Hematopoietic multipotent progenitor cell treated with erythropoietin and hydrocortisone succinate and interleukin-3 and kit ligand, for 17 days (in vitro differentiated cells): ENCODE data around the gene COX14.
"Not testable (repeated sequence)": the region's sequence is repeated elsewhere in the genome, so short reads cannot be mapped to it uniquely, and the experiment has no call there.

ENCODE experiments used
- DNase-seq: peaks from one replicate; pipeline ENCODE4 v3.0.0-alpha.2; 2015; ENCODE audit warnings: low spot score

COX14 gene

GRCh38 chr12:50154947-50155346 lies 42.9 kb downstream of the COX14 start:
- DNase-seq = not testable (repeated sequence)

DNA sequence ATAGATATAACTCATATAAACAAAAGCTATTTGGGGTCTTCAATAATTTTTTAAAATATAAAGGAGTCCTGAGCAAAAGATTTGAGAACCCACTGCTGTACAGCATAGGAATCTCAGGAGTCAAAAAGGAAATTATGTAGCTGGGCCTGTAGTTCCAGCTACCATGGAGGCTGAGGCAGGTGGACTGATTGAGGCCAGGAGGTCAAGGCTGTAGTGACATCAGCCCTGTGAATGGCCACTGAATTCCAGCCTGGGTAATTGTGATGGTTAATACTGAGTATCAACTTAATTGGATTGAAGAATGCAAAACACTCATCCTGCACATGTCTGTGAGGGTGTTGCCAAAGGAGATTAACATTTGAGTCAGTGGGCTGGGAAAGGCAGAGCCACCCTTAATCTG lies 44.6 kb downstream of the COX14 start:
- no peak for DNase-seq

DNA sequence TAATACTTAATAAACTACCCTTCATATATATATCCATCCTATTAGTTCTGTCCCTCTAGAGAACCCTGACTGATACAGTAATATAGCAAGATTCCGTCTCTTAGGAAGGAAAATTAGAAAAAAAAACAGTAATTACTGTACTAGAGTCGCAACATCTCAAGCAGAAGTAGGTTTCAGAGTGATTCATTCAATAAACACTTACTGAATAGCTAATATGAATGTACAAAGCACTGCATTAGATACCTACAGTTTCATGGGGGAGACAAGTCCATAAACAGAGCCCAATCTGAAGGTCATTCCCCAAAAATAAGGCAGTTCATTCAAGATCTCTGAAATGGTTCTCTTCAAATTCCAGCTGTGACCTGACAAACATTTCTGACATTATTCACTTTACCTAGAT lies 45.2 kb downstream of the COX14 start:
- no peak for DNase-seq

GRCh38 chr12:50160643-50161042 lies 48.6 kb downstream of the COX14 start:
- no peak for DNase-seq

DNA sequence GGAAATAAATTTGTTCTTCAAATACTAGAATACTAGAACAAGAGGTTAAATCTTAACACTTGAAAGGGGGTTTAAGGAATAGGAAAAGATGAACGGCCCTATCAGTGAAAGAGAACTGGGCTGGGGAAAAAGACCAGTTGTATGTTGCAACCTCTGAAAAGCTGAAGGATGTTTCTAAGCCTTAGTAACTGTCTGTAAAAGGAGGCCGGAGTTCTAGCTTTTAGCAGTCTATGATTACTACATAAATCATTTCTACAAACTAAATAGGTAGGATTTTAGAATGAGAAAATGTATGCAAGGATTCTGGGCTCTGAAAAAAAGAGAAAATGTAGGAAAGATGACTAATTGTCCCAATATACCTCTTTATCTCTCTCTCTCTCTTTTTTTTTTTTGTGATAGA lies 50.2 kb downstream of the COX14 start:
- DNase-seq = no peak

DNA sequence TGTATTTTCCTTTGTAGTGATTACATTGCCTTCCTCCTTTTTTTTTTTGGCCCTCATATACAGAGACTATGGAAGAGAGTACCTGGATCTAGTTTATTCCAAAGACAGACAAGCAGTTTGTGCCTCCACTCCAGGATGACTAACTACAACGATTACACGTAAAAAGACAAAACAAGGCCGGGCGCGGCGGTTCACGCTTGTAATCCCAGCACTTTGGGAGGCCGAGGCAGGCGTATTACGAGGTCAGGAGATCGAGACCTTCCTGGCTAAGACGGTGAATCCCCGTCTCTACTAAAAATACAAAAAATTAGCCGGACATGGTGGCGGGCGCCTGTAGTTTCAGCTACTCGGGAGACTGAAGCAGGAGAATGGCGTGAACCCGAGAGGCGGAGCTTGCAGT lies 52.9 kb downstream of the COX14 start:
- no peak for DNase-seq

DNA sequence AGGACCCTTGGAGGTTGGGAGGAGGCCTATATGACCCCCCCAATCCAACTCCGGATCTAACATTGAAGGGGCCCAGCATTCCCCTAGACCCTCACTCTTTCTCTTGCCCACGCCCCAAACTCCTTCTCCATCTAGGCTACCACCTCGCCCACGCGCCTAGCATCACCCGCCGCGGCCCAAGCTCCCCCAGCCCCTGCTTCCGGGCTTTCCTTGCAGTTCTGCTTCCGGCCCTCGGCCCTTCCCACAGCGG lies 54.7 kb downstream of the COX14 start:
- DNase-seq = no peak

DNA sequence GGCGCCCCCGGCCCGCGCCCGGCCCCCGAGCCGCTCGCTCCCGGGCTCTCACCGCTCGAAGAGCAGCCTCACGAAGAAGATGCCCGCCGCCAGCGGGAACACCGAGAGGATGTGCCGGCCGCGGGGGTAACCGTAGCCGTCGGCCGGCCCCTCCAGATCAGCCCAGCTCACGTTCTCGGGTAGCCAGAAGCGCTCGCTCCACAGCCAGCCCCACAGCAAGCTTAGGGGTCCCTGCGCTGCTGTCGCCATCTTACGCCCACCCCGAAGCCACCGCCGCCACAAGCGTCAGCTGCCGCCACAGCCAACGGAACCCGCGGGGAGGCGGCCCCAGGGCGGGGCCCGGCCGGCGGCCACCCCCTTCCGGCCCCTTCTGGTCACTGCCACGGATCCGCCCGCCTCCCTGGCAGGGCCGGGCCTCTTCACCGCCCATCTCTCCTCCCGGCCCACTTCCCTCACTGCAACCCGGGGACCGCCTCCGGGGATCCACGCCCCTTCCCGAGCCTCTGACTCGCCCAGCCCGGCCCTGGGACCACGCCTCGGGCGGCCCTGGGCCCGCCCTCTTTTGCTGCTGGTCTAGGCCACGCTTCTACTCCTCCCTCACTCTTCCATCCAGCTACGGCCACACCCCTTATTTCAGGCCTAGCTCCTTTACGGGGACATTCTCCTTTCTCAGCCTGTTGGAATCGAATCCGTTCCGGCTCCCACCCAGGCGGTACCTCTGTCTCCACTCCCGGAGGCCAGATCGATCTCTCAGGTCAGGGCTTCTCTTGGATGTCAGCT lies 55.2 kb downstream of the COX14 start, which contains the start of gene CERS5:
Gene CERS5, minus strand, starts transcription at position 321 of the 780 bp plus-strand sequence. Its CDS starts 72 bp downstream, at position 249.
- peak; percentile 96 for DNase-seq
